ENCODE data around the gene ZNF584.

Gene ZNF584

GRCh38 chr19:58398545-58398944 lies 9.9 kb upstream of the ZNF584 start:
- Histone ChIP-seq H3K27me3 (ENCODE audit: insufficient read depth, low read length, poor library complexity) (no peaks in the 10 kb centered on the region), H3K4me1 (ENCODE audit: insufficient read depth, low read length) (peaks cover 22% of the 10 kb centered on the region), H3K79me2 (ENCODE audit: insufficient read depth, low read length) (peaks cover 3% of the 10 kb centered on the region; the same call in 1 of the 2 replicates), H3K9ac (ENCODE audit: low read depth, low read length) (no peak overlapping the region), H4K20me1 (ENCODE audit: insufficient read depth, low read length) (peaks cover 20% of the 10 kb centered on the region), H3K36me3 (ENCODE audit: insufficient read depth, low read length) (peaks cover 24% of the 10 kb centered on the region), H2AFZ (ENCODE audit: low read depth, low read length) (no peak overlapping the region), H3K9me3 (ENCODE audit: insufficient read depth, low read length, severe bottlenecking) (no peaks in the 10 kb centered on the region), H3K4me3 (ENCODE audit: low read depth in 1 of 2, low read length in 2 of 2) (no peak overlapping the region), H3K4me2 (ENCODE audit: insufficient read depth, low read length) (no peak overlapping the region), H3K27ac (ENCODE audit: low read length) (no peak overlapping the region)
- TF ChIP-seq CTCF (IDR thresholded peaks at IDR 0.05; ENCODE audit: borderline replicate concordance, extremely low read depth, low read length, poor library complexity, severe bottlenecking): no peak
- TF ChIP-seq EZH2 (IDR thresholded peaks at IDR 0.05; ENCODE audit: borderline replicate concordance, low read depth, low read length, severe bottlenecking): no peak
- ATAC-seq (ENCODE audit: insufficient read depth, low read depth) (no peak), DNase-seq (no peak)

- Histone ChIP-seq H3K9ac (ENCODE audit: low read depth, low read length) (peak overlapping the region; percentile 52; the same call in 1 of the 2 replicates), H4K20me1 (ENCODE audit: insufficient read depth, low read length) (peaks cover 7% of the 10 kb centered on the region), H3K4me3 (ENCODE audit: low read depth in 1 of 2, low read length in 2 of 2) (0 out of 4 replicates have a peak overlapping the region, but pooled peaks of 1 of the 2 experiments have one; percentile 55)
Observed at GRCh38 chr19:58399903-58400302, 8.5 kb upstream of the ZNF584 start.

GRCh38 chr19:58400316-58400915 lies 8.0 kb upstream of the ZNF584 start:
- ATAC-seq (ENCODE audit: insufficient read depth, low read depth): no peak
- peak overlapping the region; percentile 80 for H2AFZ ChIP-seq (ENCODE audit: low read depth, low read length)
- no peak for DNase-seq

More at GRCh38 chr19:58399903-58400302, 8.5 kb upstream of the ZNF584 start:
- H3K36me3 ChIP-seq (ENCODE audit: insufficient read depth, low read length): peaks cover 10% of the 10 kb centered on the region
- H3K27me3 ChIP-seq (ENCODE audit: insufficient read depth, low read length, poor library complexity): no peaks in the 10 kb centered on the region
- no peak overlapping the region for H2AFZ ChIP-seq (ENCODE audit: low read depth, low read length)
- H3K9me3 ChIP-seq (ENCODE audit: insufficient read depth, low read length, severe bottlenecking): no peaks in the 10 kb centered on the region
- TF ChIP-seq CTCF (IDR thresholded peaks at IDR 0.05; ENCODE audit: borderline replicate concordance, extremely low read depth, low read length, poor library complexity, severe bottlenecking) (no peak), EZH2 (IDR thresholded peaks at IDR 0.05; ENCODE audit: borderline replicate concordance, low read depth, low read length, severe bottlenecking) (no peak)
- no peak overlapping the region for H3K27ac ChIP-seq (ENCODE audit: low read length)
- H3K4me1 ChIP-seq (ENCODE audit: insufficient read depth, low read length): peaks cover 22% of the 10 kb centered on the region
- peak overlapping the region; percentile 77 for H3K4me2 ChIP-seq (ENCODE audit: insufficient read depth, low read length)
- peaks cover 3% of the 10 kb centered on the region; the same call in 1 of the 2 replicates for H3K79me2 ChIP-seq (ENCODE audit: insufficient read depth, low read length)
- DNase-seq (no peak), ATAC-seq (ENCODE audit: insufficient read depth, low read depth) (no peak)

More at GRCh38 chr19:58400316-58400915, 8.0 kb upstream of the ZNF584 start:
- peak overlapping the region in 1 of 2 experiments; percentile 55; a peak in 2 of 4 replicates for H3K4me3 ChIP-seq (ENCODE audit: low read depth in 1 of 2, low read length in 2 of 2)
- H3K27ac ChIP-seq (ENCODE audit: low read length): peak overlapping the region; percentile 66
- peaks cover 3% of the 10 kb centered on the region; the same call in 1 of the 2 replicates for H3K79me2 ChIP-seq (ENCODE audit: insufficient read depth, low read length)
- TF ChIP-seq CTCF (IDR thresholded peaks at IDR 0.05; ENCODE audit: borderline replicate concordance, extremely low read depth, low read length, poor library complexity, severe bottlenecking): no peak
- TF ChIP-seq EZH2 (IDR thresholded peaks at IDR 0.05; ENCODE audit: borderline replicate concordance, low read depth, low read length, severe bottlenecking): no peak
- H3K9me3 ChIP-seq (ENCODE audit: insufficient read depth, low read length, severe bottlenecking): no peaks in the 10 kb centered on the region
- H3K36me3 ChIP-seq (ENCODE audit: insufficient read depth, low read length): peaks cover 5% of the 10 kb centered on the region
- H3K4me1 ChIP-seq (ENCODE audit: insufficient read depth, low read length): peaks cover 22% of the 10 kb centered on the region
- H3K4me2 ChIP-seq (ENCODE audit: insufficient read depth, low read length): peak overlapping the region; percentile 77
- H4K20me1 ChIP-seq (ENCODE audit: insufficient read depth, low read length): peaks cover 2% of the 10 kb centered on the region; the same call in 1 of the 2 replicates
- no peaks in the 10 kb centered on the region for H3K27me3 ChIP-seq (ENCODE audit: insufficient read depth, low read length, poor library complexity)
- H3K9ac ChIP-seq (ENCODE audit: low read depth, low read length): peak overlapping the region; percentile 52

Measured in DND-41 (cell line).